HG02623 (cell line): ENCODE measurements around the gene NATD1.
"Not testable (repeated sequence)": the region's sequence is repeated elsewhere in the genome, so short reads cannot be mapped to it uniquely, and the experiment has no call there.

Experiments
- ATAC-seq: cut with Tn5 transposase; IDR thresholded peaks from one replicate; pipeline ENCODE4 v1.9.1; 2021; ENCODE audit warnings: moderate library complexity; ENCODE audit not compliant: unreplicated experiment

The NATD1 gene

DNA sequence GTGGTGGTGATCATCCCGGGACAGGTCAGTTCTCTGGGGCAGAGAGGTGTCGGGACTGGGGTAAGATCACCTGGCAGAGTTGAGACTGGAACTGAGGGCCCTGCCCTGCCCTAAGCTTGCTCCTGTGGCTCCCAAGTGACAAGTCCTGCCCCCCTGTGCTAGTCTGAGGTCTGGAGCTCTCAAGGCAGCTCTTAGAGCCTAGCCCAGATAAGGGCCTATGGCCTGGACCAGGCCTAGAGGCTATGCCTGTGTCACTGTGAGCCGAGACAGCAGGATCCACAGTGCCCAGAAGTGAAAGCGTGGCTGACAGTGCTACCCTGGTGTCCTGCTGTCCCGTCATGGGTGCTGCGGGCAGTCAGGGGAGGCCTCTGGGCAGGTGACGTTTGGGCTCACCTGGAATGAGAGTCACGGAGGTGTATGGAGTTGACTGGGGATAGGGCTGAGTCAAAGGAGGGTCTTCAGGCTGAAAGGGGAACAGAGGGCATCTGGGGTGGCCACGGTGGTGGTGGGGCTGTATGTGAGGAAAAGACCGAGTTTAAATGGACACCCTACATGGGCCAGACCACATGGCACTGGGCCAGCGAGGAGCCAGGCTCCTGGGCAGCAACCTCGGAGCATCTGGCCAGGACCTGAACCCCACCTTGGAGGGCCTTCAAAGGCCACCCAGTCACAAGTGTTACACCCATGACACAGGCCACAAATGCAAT is 5.5 kb downstream of the NATD1 start:
- no peak for ATAC-seq

DNA sequence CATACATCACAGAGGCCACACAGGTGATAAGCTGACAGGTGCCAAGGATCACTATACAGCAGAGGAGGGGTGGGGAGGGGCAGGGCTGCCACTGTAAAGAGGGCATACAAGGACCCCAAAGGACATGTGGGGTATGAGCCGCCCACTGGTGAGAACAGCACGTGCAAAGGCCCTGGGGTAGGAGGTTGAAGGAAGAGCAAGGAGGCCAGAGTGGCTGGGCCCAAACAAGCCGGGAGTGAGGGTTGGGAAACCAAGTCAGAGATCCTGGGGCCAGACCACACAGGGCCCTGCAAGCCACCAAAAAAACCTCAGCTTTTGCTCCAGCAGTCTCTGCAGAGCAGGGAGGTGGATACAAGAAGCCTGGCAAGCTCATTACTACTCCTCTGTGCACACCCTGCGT is 6.5 kb downstream of the NATD1 start:
- no peak for ATAC-seq

DNA sequence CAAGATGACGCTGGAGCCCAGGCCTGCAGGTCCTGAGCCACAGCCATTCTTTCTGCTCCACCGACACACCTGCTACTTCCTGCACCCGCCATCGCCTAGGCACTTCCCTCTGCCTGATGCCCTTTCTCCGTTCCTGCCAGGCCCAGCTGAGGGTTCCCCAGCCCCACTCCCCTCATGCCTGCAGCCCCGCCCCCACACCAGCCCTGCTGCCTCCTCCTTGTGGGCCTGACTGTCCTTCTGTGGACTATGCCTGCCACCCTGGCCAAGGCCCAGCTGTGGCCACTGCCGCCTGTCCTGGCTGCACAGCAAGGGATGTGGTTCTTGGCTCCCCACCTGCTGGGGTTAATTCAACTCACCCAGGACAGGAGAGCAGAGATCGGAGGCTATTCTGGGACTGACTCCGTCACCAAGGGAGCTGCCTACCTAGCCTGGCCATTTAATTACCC is 7.5 kb downstream of the NATD1 start:
- ATAC-seq: no peak

DNA sequence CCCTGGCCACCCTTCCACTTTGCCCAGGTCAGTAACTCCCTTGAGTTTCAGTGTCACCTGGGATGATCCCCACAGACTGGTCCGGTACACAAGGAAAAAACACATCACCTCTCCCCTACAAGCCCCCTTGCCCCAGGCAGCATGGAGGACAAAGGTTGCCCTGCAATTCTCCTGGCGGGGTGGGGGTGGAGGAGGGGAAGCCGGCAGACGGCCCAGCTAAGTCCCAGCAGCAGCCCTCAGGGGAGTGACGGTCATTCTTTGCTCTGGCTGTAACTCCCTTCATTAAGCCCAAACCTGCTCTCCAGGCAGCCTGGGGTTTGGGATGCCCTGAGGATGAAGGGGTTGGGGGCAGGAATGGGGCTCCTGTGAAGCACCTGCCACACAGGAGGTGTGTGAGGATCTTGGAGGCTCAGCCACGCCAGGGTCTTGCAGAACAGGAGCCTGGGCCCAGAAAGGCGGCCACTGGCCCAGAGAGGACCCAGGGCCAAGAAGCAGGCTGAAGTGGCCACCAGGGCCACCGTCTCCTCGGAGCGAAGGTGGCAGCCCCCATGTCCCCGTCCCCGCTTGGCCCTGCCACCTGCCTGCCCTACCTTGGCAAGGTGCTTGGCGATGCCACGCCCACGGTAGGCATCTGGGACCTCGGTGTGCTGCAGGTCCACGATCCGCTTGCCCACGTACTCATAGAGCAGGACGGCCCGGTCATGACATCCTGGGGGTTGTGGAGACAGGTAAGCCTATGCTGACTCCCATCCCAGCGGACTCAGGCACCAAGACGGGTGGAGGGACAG is 9.5 kb downstream of the NATD1 start:
- ATAC-seq: no peak

DNA sequence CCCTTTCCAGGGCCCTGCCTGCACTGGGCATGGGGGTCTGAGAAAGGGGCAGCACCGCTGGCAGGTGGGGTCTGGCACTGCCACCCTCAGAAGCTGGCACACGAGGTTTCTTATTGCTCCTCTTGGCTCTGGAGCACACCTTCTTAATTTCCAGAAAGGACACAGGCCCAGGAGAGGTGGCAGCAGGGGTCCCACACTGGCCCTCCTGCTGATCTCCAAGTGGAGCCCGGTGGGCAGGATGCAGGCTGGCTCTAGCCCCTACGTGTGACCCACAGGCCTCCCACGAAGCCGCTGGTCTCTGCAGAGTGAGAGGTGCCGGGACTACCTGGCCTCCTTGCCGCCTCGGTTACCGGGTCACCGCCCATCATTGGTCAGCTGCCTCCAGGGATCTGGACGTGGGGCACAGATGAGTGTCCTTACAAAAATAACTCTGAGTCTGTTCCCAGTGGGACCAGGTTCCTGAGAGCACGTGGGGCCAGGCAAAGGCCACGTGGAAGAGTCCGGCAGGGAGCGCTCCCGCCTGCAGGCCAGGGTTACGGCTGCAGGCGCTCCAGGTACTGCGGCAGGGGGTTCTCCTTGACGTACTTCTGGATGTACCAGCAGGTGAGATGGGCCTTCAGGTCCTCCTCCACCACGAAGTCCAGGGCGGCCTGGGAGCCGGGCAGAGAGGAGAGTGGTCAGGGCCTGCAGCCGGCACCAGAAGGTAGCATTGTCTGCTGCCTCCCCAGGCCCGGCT is 10.3 kb downstream of the NATD1 start:
- no peak for ATAC-seq

DNA sequence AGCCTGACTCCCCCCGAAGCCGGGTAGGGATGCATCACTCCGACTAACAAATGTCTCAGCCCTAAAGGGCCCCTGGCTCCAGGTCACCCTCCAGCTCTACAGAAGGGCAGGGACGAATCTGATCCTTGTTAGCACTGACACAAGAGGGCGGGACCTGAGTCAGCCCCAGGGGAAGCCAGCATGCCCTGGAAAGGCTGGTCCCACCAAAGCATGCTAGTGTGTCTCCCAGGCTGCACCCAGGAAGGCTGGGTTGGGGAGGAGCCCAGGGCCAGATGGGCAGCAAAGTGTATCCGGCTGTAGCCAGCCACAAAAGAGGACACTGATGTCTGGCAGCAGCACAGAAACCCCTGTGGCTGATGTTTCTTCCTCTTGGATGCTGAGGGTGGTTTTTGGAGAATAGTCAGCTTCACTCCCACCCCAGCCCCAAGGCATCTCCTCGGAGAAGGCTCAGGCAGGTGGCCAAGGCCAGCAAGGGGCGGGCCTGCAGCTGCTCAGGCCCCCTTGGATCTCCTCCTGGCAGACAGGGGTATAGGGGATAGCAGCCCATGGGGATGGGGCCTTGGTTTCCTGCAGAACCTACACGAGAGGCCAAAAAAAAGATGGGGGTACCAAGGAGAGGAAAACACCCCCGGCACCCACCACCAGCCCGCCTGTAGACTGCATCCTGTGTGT is 11.0 kb downstream of the NATD1 start:
- no peak for ATAC-seq

DNA sequence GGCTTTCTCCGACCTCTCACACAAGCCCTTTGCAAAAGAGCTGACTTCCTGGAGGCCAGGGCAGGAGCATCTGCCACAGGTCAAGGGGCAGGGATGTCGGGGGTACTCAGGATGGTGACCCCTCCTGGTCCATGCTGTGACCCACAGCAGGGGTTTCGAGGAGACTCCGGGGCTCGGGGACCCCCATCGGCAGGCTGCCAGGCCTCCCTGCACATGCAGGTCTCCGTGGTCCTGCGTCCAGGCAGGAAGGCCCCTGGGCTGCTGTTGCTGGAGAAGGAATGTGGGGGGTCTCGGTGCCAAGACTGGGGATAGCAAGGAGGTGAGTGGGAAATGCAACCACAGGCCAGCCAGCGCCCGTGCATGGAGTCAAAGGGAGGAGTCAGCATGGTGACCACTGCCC is 11.6 kb downstream of the NATD1 start:
- ATAC-seq: no peak

DNA sequence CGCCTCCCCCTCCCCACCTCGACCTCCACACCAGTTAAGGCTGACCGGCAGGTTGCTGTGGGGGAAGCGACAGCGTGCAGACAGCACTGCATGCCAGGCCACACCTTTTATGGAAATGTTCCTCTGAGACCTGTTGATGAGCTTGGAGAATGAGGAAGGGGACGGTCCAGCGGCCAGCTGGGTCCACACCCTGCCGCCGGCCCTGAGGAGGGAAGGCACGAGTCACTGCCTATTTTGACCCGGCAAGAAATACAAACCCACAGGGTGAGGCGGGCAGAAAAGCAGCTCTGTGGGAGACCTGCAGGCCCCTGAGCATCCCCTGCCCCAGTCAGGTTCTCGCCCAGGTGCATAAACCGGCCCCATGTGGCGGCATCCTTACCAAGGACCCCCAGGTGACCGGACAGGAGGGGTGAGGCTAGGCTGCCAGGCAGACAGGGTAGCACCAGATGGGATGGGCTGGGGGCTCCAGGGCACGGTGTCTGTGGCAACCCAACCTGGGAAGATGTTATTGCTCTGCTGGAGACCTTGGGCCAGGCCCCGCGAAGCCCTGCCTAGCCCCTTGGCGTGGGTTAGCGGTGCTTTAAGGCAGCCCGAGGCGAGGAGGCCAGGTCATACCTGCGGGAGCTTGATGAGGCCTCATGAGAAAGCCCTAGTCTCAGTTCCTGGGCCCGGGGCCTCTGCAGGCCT is 12.7 kb downstream of the NATD1 start:
- ATAC-seq: no peak

DNA sequence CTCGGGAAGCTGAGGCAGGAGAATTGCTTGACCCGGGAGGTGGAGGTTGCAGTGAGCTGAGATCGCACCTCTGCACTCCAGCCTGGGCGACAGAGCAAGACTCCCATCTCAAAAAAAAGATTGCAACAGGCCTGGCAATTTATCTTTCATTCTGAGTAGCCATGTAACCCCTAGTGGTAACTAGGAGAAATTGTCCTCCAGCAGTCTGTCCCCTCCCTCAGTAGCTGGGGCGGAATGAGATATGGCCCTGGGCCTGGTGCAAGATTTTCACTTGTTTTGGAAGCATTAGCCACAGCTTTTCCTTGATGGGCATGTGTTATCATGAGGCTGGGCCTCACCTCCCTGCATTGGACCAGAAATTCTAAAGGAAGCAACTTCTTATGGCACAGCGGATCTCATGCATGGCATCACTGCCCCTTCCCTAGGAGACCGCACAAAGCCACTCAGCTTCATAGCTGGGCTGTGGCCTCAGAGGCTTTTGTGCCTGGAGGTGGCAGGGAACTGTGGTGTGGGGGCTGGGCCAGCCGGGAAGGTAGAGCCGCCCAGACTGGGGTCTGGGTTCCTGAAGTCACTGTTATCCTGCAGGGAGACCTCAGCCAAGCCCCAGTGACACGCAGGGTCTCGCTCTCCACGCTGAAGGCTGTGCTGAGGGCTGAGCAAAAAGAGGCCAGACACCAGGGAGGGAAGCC is 13.4 kb downstream of the NATD1 start:
- no peak for ATAC-seq

DNA sequence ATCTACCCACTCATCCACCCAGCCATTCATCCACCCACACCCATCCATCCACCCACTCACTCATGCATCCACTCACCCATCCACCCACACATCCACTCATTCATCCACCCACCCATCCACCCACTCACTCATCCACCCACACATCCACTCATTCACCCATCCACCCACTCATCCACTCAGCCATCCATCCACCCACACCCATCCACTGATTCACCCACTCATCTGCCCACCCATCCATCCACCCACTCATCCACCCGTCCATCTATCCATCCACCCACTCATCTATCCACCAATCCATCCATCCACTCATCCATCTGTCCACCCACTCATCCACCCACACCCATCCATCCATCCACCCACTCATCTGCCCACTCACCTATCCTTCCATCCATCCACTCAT is 17.3 kb downstream of the NATD1 start:
- ATAC-seq: no peak

DNA sequence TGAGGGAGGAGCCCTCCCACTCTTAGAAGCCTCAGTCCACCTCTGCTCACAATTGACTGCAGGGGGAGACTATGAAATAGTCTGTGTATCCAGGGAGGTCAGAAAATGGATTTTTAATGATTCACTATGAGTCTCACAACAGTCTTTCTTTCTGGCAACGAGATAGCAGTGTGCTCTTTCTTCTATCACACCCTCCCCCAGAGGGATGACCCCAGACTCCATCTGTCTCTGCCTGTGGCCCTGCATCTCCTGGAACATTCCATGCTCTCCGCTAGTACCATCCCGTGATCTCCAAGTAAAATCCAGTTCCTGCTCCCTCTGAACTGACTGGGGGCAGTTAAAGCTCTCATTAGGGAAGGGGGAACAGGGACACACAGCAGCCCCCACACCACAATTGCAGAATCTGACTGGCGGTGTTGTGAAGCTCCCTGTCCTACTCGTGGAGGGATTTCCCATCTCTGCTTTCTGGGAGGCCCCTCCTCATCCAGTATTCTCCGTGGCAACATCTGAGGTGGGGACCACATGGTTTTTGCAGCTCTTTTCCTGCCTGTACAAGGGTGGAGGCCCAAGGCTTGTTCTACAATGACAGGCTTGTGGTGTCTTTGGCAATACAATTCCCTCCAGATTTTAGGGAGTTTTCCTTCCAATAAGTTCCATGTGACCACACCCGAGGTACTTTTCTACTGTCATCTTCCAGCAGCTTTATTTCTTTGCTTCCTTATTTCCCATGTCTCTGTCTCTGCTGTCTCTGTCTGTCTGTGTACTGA is 19.4 kb downstream of the NATD1 start:
- no peak for ATAC-seq

DNA sequence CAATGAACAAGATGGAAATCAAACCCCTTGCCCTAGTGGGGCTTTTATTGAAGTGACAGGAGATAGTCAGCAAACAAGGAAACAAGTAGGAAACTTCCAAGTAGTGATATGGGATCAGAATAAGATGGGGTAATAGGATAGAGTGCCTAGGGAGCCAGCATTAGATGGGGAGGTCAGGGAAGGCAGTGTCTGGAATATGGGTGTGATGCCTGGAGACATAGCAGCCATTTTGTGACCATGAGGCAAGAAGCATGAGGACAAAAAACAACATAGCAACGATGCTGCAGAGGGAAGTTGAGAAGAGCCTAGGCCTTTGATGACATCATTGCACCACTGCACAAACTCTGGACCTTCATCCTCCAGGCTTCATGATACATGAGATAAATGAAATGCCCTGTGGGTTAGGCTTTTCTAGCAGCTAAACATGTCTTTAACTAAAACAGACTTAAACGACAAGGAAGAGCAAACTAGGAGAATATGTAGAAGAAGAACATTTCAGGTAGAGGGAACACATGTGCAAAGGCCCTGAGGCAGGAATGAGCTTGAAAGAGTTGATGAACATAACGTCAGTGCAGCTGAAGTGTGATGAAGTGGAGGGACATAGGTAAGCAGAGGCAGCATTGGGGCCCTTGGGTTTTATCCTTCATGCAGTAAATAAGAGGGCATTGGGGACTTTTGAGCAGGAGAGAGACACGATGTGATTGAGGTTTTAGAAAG is 21.0 kb downstream of the NATD1 start:
- no peak for ATAC-seq

DNA sequence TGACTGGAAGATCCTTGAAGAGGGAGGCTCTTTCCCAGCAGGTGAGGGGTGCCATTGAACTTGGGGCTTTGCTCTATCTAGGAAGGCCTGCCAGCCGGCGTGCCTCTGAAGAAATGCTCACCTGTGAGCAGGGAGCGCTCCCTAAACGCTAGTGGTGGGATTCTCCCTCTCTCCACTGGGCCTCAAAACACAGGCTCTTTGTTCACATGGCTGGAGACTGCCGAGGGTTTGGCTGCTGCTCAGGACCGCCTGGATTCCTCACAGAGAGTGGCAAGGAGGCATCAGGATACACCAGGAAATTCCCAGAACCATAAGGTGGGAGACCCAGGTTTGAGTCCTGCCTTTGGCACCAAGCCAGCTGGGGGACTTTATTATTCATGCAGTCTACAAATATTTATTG is 21.7 kb downstream of the NATD1 start:
- no peak for ATAC-seq

DNA sequence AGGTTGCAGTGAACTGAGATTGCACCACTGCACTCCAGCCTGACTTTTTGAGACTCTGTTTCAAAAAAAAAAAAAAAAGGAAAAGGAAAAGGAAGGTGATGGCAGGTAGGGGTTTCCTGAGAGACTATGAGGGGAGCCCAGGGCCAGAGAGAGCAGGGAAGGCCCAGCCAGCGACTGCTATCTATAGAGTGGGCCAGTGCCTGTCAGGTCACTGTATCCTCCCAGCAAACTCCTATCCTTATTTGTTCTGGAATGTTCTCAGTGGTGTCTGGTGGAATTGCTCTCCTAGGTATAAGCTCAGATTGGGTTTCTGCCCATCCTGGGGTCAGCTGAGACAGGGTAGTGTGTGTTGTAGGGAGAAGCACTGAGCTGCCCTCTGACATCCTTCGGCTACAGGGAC is 24.4 kb downstream of the NATD1 start:
- no peak for ATAC-seq

DNA sequence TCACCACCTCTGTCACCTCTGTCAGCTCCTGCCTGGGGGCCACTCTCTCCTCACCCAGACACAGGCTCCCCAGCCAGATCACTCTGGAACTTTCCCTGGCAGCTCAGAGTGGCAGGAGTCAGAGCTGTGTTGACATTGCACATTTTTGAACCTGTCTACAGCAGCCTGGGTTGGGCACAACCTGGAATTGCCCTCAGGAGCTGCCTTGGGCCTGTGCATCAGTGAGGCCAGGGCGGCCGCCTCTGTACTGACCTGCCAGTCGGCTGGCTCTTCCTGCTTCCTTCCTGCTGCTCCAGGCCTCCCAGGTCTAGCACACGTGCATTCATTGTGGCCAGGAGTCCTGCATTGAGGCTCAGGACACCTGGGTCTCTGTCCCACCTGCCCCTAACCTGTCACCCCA is 25.1 kb downstream of the NATD1 start:
- no peak for ATAC-seq

DNA sequence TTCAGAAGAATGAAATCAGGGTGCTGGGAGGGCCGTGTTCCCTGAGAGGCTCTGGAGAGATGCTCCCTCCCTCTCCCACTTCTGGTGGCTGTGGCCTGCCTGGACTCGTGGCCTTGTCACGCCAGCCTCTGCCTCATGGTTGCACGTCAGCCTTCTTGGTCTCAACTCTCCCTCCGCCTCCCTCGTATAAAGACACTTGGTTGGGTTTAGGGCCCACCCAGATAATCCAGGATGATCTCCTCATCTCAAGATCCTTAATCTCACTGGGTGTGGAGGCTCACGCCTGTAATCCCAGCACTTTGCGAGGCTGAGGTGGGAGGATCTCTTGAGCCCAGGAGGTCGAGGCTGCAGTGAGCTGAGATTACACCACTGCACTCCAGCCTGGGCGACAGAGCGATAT is 25.9 kb downstream of the NATD1 start:
- not testable (repeated sequence) for ATAC-seq

DNA sequence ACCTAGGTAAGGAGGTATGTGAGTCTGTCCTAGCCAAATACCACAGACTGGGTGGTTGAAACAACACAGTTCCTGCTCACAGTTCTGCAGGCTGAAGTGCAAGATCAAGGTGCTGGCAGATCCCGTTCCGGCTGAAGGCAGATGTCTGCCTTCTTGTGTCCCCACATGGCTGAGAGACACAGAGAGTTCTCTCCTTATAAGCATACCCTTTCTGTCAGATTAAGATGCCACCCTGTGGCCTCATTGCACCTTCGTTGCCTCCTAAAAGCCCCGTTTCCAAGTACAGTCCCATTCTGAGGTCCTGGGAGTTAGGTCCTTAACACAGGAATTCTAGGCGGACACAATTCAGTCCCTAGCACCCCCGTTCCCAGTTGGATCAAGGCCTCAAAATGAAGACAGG is 30.1 kb downstream of the NATD1 start:
- ATAC-seq: no peak

DNA sequence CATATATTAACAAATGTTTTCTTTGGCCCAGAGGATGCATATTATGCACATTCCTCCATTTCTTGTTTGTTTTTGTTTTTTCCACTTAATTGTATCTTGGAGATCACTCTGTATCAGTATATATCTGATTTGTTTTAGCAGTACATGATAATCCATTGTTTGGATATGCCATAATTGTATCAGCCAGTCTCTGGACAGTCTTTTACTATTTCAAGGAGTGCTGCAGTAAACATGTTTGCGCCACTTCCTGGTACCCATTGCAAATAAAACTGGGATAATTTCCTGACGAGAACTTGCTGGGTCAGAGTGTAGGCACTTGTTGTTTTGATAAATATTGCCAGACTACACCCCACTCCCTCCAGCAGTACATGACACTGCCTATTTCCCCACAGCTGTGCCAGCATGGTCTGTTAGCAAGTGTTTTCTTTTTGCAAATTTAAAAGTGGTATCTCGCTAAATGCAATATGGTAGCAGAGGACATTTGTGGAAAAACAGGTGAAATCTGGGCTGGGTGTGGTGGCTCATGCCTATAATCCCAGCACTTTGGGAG is 34.3 kb downstream of the NATD1 start:
- no peak for ATAC-seq
